ENCODE data around the gene MCCC2. TPM values are rescaled to one million over a fixed set of nuclear protein-coding genes. Genes with fewer than 3 reads are reported as not detected.
A peak's percentile ranks its signal among the peaks of the same experiment; 100 is the strongest.
"Not testable (repeated sequence)": the region's sequence is repeated elsewhere in the genome, so short reads cannot be mapped to it uniquely, and the experiment has no call there.

Gene MCCC2
- total RNA-seq, 1 experiment from 2014 or later = 98.7 TPM

GRCh38 chr5:71596169-71596568 is 9.0 kb downstream of the MCCC2 start:
- intact Hi-C loops (cut with micrococcal nuclease; ENCODE audit: unreplicated experiment) = no loop called here
- CTCF ChIA-PET = interaction anchor here (0.7 kb wide), 1 partner anchor 29 kb away, joined by 3 read pairs; no protein-coding TSS in a partner anchor
- Mint-ChIP-seq H3K4me1 (ENCODE audit: low read depth, unreplicated experiment) (peaks cover 11% of the 10 kb centered on the region), H3K36me3 (ENCODE audit: insufficient read depth, unreplicated experiment) (peaks cover 44% of the 10 kb centered on the region), H3K4me3 (ENCODE audit: low read depth, unreplicated experiment) (no peak overlapping the region), H3K9me3 (ENCODE audit: low read depth, unreplicated experiment) (no peaks in the 10 kb centered on the region), H3K27me3 (ENCODE audit: unreplicated experiment) (no peaks in the 10 kb centered on the region), H3K27ac (ENCODE audit: unreplicated experiment) (no peak overlapping the region)
- no peak for TF ChIP-seq CTCF (IDR thresholded peaks at IDR 0.05; ENCODE audit: unreplicated experiment)
- no peak for DNase-seq
- no TSS peak for BruUV-seq (replicated peaks)

DNA sequence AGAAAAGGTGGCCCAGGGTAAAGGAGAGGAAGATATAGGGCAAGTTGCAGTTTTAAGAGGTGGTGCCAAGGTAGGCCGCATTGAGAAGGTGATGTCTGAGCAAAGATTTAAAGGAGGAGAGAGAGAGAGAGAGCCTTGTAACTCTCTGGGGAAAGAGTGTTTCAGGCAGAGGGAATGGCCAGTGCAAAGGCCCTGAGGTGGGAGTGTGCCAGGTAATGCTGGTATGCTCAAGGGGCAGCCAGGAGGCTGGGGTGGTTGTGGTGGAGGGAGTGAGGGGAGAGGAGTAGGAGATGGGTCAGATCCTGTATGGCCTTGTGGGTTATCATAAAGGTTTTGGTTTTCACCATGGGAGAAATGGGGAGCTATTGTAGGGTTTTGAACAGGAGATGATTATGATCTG is 9.9 kb downstream of the MCCC2 start:
- no peaks in the 10 kb centered on the region for H3K27me3 Mint-ChIP-seq (ENCODE audit: unreplicated experiment)
- BruUV-seq (replicated peaks) = no TSS peak
- no peaks in the 10 kb centered on the region for H3K9me3 Mint-ChIP-seq (ENCODE audit: low read depth, unreplicated experiment)
- H3K36me3 Mint-ChIP-seq (ENCODE audit: insufficient read depth, unreplicated experiment) = peaks cover 53% of the 10 kb centered on the region
- peaks cover 15% of the 10 kb centered on the region for H3K4me1 Mint-ChIP-seq (ENCODE audit: low read depth, unreplicated experiment)
- DNase-seq = no peak
- TF ChIP-seq CTCF (IDR thresholded peaks at IDR 0.05; ENCODE audit: unreplicated experiment) = no peak
- no peak overlapping the region for H3K4me3 Mint-ChIP-seq (ENCODE audit: low read depth, unreplicated experiment)
- CTCF ChIA-PET = no interaction called here
- intact Hi-C loops (cut with micrococcal nuclease; ENCODE audit: unreplicated experiment) = no loop called here
- no peak overlapping the region for H3K27ac Mint-ChIP-seq (ENCODE audit: unreplicated experiment)

DNA sequence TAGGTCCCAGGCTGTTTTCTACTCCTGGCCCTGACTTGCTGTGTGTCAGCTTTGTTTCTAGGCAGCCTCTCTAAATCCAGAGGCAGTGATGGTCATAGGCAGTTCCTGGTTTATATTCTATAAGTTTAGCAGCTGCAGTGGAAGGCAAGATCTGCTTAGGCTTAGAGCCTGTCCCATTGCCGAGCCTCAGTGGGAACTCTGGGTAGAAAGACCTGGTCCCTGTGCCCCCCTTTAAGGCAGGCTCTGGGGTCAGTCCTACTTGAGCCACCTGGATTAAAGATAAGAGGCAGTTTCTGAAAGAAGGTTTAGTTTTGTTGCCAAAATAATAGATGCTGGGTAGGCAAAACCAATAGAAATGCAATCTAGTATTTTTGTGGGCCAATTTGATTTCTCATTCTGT is 13.6 kb downstream of the MCCC2 start:
- peaks cover 59% of the 10 kb centered on the region for H3K36me3 Mint-ChIP-seq (ENCODE audit: insufficient read depth, unreplicated experiment)
- H3K27me3 Mint-ChIP-seq (ENCODE audit: unreplicated experiment) = no peaks in the 10 kb centered on the region
- peak overlapping the region; percentile 26 for H3K4me3 Mint-ChIP-seq (ENCODE audit: low read depth, unreplicated experiment)
- no peak for DNase-seq
- TF ChIP-seq CTCF (IDR thresholded peaks at IDR 0.05; ENCODE audit: unreplicated experiment) = no peak
- intact Hi-C loops (cut with micrococcal nuclease; ENCODE audit: unreplicated experiment) = no loop called here
- H3K9me3 Mint-ChIP-seq (ENCODE audit: low read depth, unreplicated experiment) = no peaks in the 10 kb centered on the region
- H3K4me1 Mint-ChIP-seq (ENCODE audit: low read depth, unreplicated experiment) = peaks cover 15% of the 10 kb centered on the region
- CTCF ChIA-PET = interaction anchor here (1.0 to 1.8 kb wide), 5 partner anchors 10 to 145 kb away, joined by 3 to 19 read pairs (median 5); partner anchors contain the start of gene MCCC2
- peak overlapping the region; percentile 85 for H3K27ac Mint-ChIP-seq (ENCODE audit: unreplicated experiment)
- BruUV-seq (replicated peaks) = no TSS peak

DNA sequence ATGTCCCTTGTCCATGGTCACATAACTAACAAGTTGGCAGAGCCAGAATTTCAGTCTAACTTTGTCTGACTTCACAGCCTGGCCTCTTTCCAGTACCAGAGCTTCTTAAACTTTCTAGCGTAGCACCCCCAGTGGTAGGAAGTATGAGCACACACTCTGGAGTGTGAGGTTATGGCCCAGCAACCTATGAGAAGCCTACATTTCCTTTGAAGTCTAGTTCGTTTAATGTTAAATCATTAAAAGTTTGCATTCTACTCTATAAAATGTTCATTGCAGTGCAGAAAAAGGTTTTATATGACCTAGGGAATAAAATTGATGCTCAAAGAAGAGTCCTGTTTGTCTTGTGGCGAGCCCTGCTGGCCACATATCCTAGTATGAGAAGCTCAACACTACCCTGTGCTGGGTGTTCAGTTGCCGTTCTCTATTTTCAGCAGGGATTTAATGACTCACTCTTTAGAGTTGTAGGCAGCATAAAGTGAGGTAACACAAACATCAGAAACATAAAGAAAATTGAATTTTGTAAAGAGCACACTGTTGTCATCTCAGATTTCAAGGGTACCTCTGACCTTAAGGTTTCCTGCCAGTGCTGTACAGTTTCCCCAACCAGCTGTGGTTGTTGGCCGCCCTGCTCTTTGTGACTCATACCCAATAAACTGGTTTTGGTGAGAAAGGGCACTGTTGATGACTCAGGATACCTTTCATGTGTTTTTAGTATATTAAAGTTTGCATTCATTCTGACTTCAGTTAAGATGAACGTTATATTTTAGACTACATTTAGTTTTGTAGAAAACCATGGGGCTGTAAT is 14.3 kb downstream of the MCCC2 start:
- Mint-ChIP-seq H3K36me3 (ENCODE audit: insufficient read depth, unreplicated experiment) (peaks cover 57% of the 10 kb centered on the region), H3K27me3 (ENCODE audit: unreplicated experiment) (no peaks in the 10 kb centered on the region), H3K4me3 (ENCODE audit: low read depth, unreplicated experiment) (peak overlapping the region; percentile 26), H3K4me1 (ENCODE audit: low read depth, unreplicated experiment) (peaks cover 15% of the 10 kb centered on the region), H3K9me3 (ENCODE audit: low read depth, unreplicated experiment) (no peaks in the 10 kb centered on the region), H3K27ac (ENCODE audit: unreplicated experiment) (peak overlapping the region; percentile 85)
- peak; percentile 58 for TF ChIP-seq CTCF (IDR thresholded peaks at IDR 0.05; ENCODE audit: unreplicated experiment)
- peak; percentile 80 for DNase-seq
- CTCF ChIA-PET = interaction anchor here (0.6 to 1.8 kb wide), 7 partner anchors 11 to 156 kb away, joined by 3 to 19 read pairs (median 4); partner anchors contain the start of gene MCCC2
- BruUV-seq (replicated peaks) = no TSS peak
- intact Hi-C loops (cut with micrococcal nuclease; ENCODE audit: unreplicated experiment) = no loop called here

DNA sequence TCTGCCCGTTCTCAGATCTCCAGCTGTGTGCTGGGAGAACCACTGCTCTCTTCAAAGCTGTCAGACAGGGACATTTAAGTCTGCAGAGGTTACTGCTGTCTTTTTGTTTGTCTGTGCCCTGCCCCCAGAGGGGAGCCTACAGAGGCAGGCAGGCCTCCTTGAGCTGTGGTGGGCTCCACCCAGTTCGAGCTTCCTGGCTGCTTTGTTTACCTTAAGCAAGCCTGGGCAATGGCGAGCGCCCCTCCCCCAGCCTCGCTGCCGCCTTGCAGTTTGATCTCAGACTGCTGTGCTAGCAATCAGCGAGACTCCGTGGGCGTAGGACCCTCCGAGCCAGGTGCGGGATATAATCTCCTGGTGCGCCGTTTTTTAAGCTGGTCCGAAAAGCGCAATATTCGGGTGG is 22.8 kb downstream of the MCCC2 start:
- H3K9me3 Mint-ChIP-seq (ENCODE audit: low read depth, unreplicated experiment); intact Hi-C loops (cut with micrococcal nuclease; ENCODE audit: unreplicated experiment); H3K27me3 Mint-ChIP-seq (ENCODE audit: unreplicated experiment); CTCF ChIA-PET; BruUV-seq (replicated peaks); H3K27ac Mint-ChIP-seq (ENCODE audit: unreplicated experiment); DNase-seq; H3K4me3 Mint-ChIP-seq (ENCODE audit: low read depth, unreplicated experiment); H3K4me1 Mint-ChIP-seq (ENCODE audit: low read depth, unreplicated experiment): not testable (repeated sequence)
- H3K36me3 Mint-ChIP-seq (ENCODE audit: insufficient read depth, unreplicated experiment) = peaks cover 12% of the 10 kb centered on the region
